K562 (cell line): ENCODE measurements around the gene GRIA4. TPM values are rescaled to one million over a fixed set of nuclear protein-coding genes. Genes with fewer than 3 reads are reported as not detected.

Experiments
- ATAC-seq: fragments of 200-7000 bp; cut with Tn5 transposase; 3 replicates; pipeline ENCODE4 v1.9.1; 2020; ENCODE audit warnings: moderate library complexity
- BruUV-seq: library from RNA; stranded (reverse); fragments of 400-500 nt; replicated peaks from 2 replicates; lab custom pipeline; 2021; lab: Mats Ljungman, UMichigan
- CTCF ChIA-PET: fragments of 300-600 bp; formaldehyde crosslinking; extraction: SDS; loops from one replicate; lab custom pipeline; 2021; ENCODE audit warnings: low intra/inter-chr PET ratio; lab: Yijun Ruan, JAX
- POLR2A ChIA-PET: fragments of 300-600, 350-650 bp; sonication (Branson Sonifier 250); formaldehyde crosslinking; extraction: SDS; loops from one replicate; lab custom pipeline; 2021; ENCODE audit warnings: antibody characterized with exemption, inconsistent platforms; lab: Yijun Ruan, JAX
- DNase-seq, 4 experiments: peaks; one replicate each; pipeline versions ENCODE4 v3.0.0 to v3.0.0-alpha.2; 2011 to 2018; ENCODE audit warnings: low spot score in 3 of 4, mixed read lengths in 3 of 4; ENCODE audit errors: extremely low read depth in 1 of 4
- FAIRE-seq: peaks from 2 replicates; lab custom pipeline; 2011; peaks lifted over from hg19 to GRCh38; lab: Jason Lieb, UNC
- H2AFZ ChIP-seq: 2 replicates; pipeline ENCODE4 v1.6.0; 2011; ENCODE audit warnings: low read depth, low read length, control low read depth, inconsistent platforms
- H3K27ac ChIP-seq: fragments of 200-600 bp; 3 replicates; pipeline ENCODE4 v1.8.0; 2011; ENCODE audit warnings: low read depth, mild to moderate bottlenecking, control low read depth, inconsistent platforms, low read length, moderate library complexity, mixed read lengths; ENCODE audit errors: extremely low read depth
- H3K27me3 ChIP-seq, 2 experiments: fragments of 300-600 bp in 1 of 2; 2 replicates in 1 of 2; 3 replicates in 1 of 2; pipeline versions ENCODE4 v1.6.0 to v1.8.0; 2011; ENCODE audit warnings: inconsistent platforms in 2 of 2, low read length in 2 of 2, mild to moderate bottlenecking in 1 of 2, mixed read lengths in 1 of 2, moderate library complexity in 1 of 2; ENCODE audit not compliant: control insufficient read depth in 2 of 2, insufficient read depth in 2 of 2
- H3K36me3 ChIP-seq: fragments of 300-600 bp; 3 replicates; pipeline ENCODE4 v1.8.0; 2011; ENCODE audit warnings: mild to moderate bottlenecking, low read length, inconsistent platforms; ENCODE audit not compliant: control insufficient read depth, insufficient read depth
- H3K4me1 ChIP-seq, 2 experiments: fragments of 200-600 bp in 1 of 2; replicated peaks in 1 of 2; 2 replicates in 1 of 2; 3 replicates in 1 of 2; pipeline versions ENCODE4 v1.5.1 to v1.8.0; 2011; ENCODE audit warnings: inconsistent platforms in 2 of 2, low read length in 2 of 2, mild to moderate bottlenecking in 1 of 2, mixed read lengths in 1 of 2, moderate library complexity in 1 of 2; ENCODE audit not compliant: control insufficient read depth in 2 of 2, insufficient read depth in 2 of 2
- H3K4me2 ChIP-seq: 2 replicates; pipeline ENCODE4 v1.6.1; 2011; ENCODE audit warnings: low read length, control low read depth, inconsistent platforms, mixed read lengths; ENCODE audit not compliant: insufficient read depth
- H3K4me3 ChIP-seq: fragments of 200-600 bp; sonication (generic), shearing (Covaris generic); 2 replicates; pipeline ENCODE4 v1.5.1; 2016; ENCODE audit warnings: control low read depth, inconsistent platforms
- H3K79me2 ChIP-seq: fragments of 200-600 bp; 3 replicates; pipeline ENCODE4 v1.8.0; 2011; ENCODE audit warnings: low read length, inconsistent platforms; ENCODE audit not compliant: control insufficient read depth, insufficient read depth
- H3K9ac ChIP-seq, 2 experiments: 2 replicates each; pipeline versions ENCODE4 v1.6.0 to v1.6.1; 2011; ENCODE audit warnings: low read depth in 2 of 2, low read length in 2 of 2, control low read depth in 1 of 2, inconsistent platforms in 1 of 2, mild to moderate bottlenecking in 1 of 2, mixed read lengths in 1 of 2; ENCODE audit not compliant: insufficient read depth in 1 of 2
- H3K9me1 ChIP-seq: one replicate; pipeline ENCODE4 v1.6.0; 2011; ENCODE audit warnings: inconsistent platforms, mild to moderate bottlenecking, low read length, moderate library complexity; ENCODE audit not compliant: control insufficient read depth, insufficient read depth
- H3K9me3 ChIP-seq: replicated peaks from 2 replicates; pipeline ENCODE4 v1.5.1; 2011; ENCODE audit warnings: low read depth, low read length, inconsistent platforms; ENCODE audit not compliant: control insufficient read depth, insufficient read depth
- H4K20me1 ChIP-seq: replicated peaks from 2 replicates; pipeline ENCODE4 v1.6.1; 2011; ENCODE audit warnings: low read length, inconsistent platforms, mixed read lengths; ENCODE audit not compliant: control insufficient read depth, insufficient read depth
- AFF4 ChIP-seq: sonication (generic); formaldehyde crosslinking; IDR thresholded peaks from 2 replicates; pipeline ENCODE4 v1.8.0; 2023; ENCODE audit warnings: mild to moderate bottlenecking, missing genetic modification reagents
- ARNT ChIP-seq, 2 experiments: fragments of 450-650 bp; IDR thresholded peaks; 2 replicates each; pipeline ENCODE4 v1.6.1; 2016; ENCODE audit warnings: mild to moderate bottlenecking in 1 of 2
- CBX8 ChIP-seq: fragments of 200-600 bp; sonication (generic); IDR thresholded peaks from 2 replicates; pipeline ENCODE4 v1.6.1; 2012; ENCODE audit warnings: borderline replicate concordance, mixed run types, low read depth, mild to moderate bottlenecking, moderate library complexity, mixed read lengths, low read length, control low read depth, inconsistent platforms; ENCODE audit not compliant: poor library complexity, severe bottlenecking; ENCODE audit errors: extremely low read depth
- NCOA4 ChIP-seq: fragments of 450-650 bp; IDR thresholded peaks from 2 replicates; pipeline ENCODE4 v1.6.1; 2018; ENCODE audit warnings: mild to moderate bottlenecking; ENCODE audit not compliant: partially characterized antibody
- PHF20 ChIP-seq: fragments of 450-650 bp; IDR thresholded peaks from 2 replicates; pipeline ENCODE4 v1.6.1; 2018; ENCODE audit not compliant: partially characterized antibody
- SREBF2 ChIP-seq: sonication (generic); formaldehyde crosslinking; IDR thresholded peaks from 2 replicates; pipeline ENCODE4 v1.4.0; 2020; ENCODE audit warnings: mild to moderate bottlenecking, missing genetic modification reagents
- TEAD1 ChIP-seq, 2 experiments: fragments of 450-650 bp in 1 of 2; sonication (generic) in 1 of 2; formaldehyde crosslinking; IDR thresholded peaks; 2 replicates each; pipeline versions ENCODE4 v1.4.0 to v1.8.0; 2020 to 2022; ENCODE audit warnings: mild to moderate bottlenecking in 2 of 2, missing genetic modification reagents in 1 of 2
- TEAD2 ChIP-seq: fragments of 450-650 bp; IDR thresholded peaks from 2 replicates; pipeline ENCODE4 v1.6.1; 2016; ENCODE audit warnings: missing genetic modification characterization, control low read depth, missing compliant biosample characterization
- ZNF217 ChIP-seq: sonication (generic); formaldehyde crosslinking; IDR thresholded peaks from 2 replicates; pipeline ENCODE4 v1.8.0; 2022; ENCODE audit warnings: mild to moderate bottlenecking, missing genetic modification reagents
- ZNF3 ChIP-seq: fragments of 250-450 bp; sonication (Bioruptor Pico); IDR thresholded peaks from 2 replicates; pipeline ENCODE4 v1.5.0; 2021; ENCODE audit warnings: mild to moderate bottlenecking, moderate library complexity
- ZNF561 ChIP-seq: fragments of 450-650 bp; formaldehyde crosslinking; conservative IDR thresholded peaks from 2 replicates; pipeline ENCODE4 v1.4.0; 2020; ENCODE audit warnings: mild to moderate bottlenecking, moderate library complexity
- ZNF696 ChIP-seq: fragments of 250-450 bp; sonication (Bioruptor Pico); conservative IDR thresholded peaks from 2 replicates; pipeline ENCODE4 v1.4.0; 2020; ENCODE audit warnings: mild to moderate bottlenecking, moderate library complexity
- ZNF766 ChIP-seq: fragments of 200-800 bp; sonication (Bioruptor generic); conservative IDR thresholded peaks from 2 replicates; pipeline ENCODE4 v1.6.1; 2016; ENCODE audit warnings: missing genetic modification characterization, missing compliant biosample characterization
- in situ Hi-C: fragments of 300-500 bp; cut with MboI; formaldehyde crosslinking; loops from 4 replicates; pipeline ENCODE4 v1.15.0; 2018; ENCODE audit warnings: inconsistent platforms, mixed read lengths
- intact Hi-C: fragments of 100-400 bp; cut with micrococcal nuclease; formaldehyde crosslinking; loops from 2 replicates; pipeline ENCODE4 v1.14.2; 2022
- polyA plus RNA-seq, 8 experiments: library from polyadenylated mRNA; depleted of rRNA in 4 of 8; stranded (reverse) in 5 of 8; unstranded in 3 of 8; fragments of >200 nt; fragmentation: Nextera tagmentation in 2 of 8; fragmentation: Illumina TruSeq in 1 of 8; extraction: Ambion mirVana in 2 of 8; extraction: Trizol in 1 of 8; gene quantifications; 2 replicates each; pipeline versions ENCODE4 v1.2.1 to v1.2.3, GENCODE V29; 2011 to 2014; ENCODE audit warnings: inconsistent platforms in 1 of 8, missing spikeins in 1 of 8
- total RNA-seq, 7 experiments: library from RNA; depleted of rRNA in 6 of 7; stranded (reverse); fragments of >200 nt in 6 of 7; fragmentation: Illumina TruSeq in 2 of 7; extraction: Trizol in 2 of 7; gene quantifications; 2 replicates each; pipeline versions ENCODE4 v1.2.1 to v1.2.3, GENCODE V29; 2011 to 2021; ENCODE audit warnings: low replicate concordance in 1 of 7
- TF ChIP-seq, protein P1 (sequence below): fragments of 450-650 bp; IDR thresholded peaks from 2 replicates; pipeline ENCODE4 v1.7.1; 2018; ENCODE audit warnings: mild to moderate bottlenecking, low read depth; ENCODE audit not compliant: partially characterized antibody

Gene GRIA4
- total and polyA plus RNA-seq, 9 of the 15 experiments (the other 6 are each of a cell fraction or from before 2014, with no cell fraction given) = not detected

GRCh38 chr11:105641433-105641832 lies 31.6 kb downstream of the GRIA4 start:
- no peak for TF ChIP-seq PHF20
- TF ChIP-seq SREBF2 = no peak
- no peak for TF ChIP-seq TEAD2 (tag)
- no peak for TF ChIP-seq ZNF696 (CRISPR knock-in tag)
- TF ChIP-seq CBX8 = no peak
- TF ChIP-seq ZNF217 (CRISPR knock-in tag) = no peak
- no peak for TF ChIP-seq TEAD1 (CRISPR knock-in tag; IDR thresholded peaks at IDR 0.05)
- no peak for TF ChIP-seq ARNT (IDR thresholded peaks at IDR 0.05)
- no peak for TF ChIP-seq NCOA4
- no peak for TF ChIP-seq ZNF561 (CRISPR knock-in tag)
- TF ChIP-seq AFF4 = no peak
- no peak for TF ChIP-seq ZNF3 (CRISPR knock-in tag)
- no peak for TF ChIP-seq ZNF766 (CRISPR knock-in tag)
- TF ChIP-seq, protein P1, sequence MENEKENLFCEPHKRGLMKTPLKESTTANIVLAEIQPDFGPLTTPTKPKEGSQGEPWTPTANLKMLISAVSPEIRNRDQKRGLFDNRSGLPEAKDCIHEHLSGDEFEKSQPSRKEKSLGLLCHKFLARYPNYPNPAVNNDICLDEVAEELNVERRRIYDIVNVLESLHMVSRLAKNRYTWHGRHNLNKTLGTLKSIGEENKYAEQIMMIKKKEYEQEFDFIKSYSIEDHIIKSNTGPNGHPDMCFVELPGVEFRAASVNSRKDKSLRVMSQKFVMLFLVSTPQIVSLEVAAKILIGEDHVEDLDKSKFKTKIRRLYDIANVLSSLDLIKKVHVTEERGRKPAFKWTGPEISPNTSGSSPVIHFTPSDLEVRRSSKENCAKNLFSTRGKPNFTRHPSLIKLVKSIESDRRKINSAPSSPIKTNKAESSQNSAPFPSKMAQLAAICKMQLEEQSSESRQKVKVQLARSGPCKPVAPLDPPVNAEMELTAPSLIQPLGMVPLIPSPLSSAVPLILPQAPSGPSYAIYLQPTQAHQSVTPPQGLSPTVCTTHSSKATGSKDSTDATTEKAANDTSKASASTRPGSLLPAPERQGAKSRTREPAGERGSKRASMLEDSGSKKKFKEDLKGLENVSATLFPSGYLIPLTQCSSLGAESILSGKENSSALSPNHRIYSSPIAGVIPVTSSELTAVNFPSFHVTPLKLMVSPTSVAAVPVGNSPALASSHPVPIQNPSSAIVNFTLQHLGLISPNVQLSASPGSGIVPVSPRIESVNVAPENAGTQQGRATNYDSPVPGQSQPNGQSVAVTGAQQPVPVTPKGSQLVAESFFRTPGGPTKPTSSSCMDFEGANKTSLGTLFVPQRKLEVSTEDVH = no peak
- CTCF ChIA-PET = no interaction called here
- Histone ChIP-seq H3K9me1 (no peaks in the 10 kb centered on the region), H3K27me3 (no peaks in the 10 kb centered on the region), H2AFZ (no peak overlapping the region), H3K9me3 (no peaks in the 10 kb centered on the region), H3K4me1 (no peaks in the 10 kb centered on the region), H3K79me2 (no peaks in the 10 kb centered on the region), H3K4me3 (no peak overlapping the region), H4K20me1 (no peaks in the 10 kb centered on the region), H3K36me3 (no peaks in the 10 kb centered on the region), H3K27ac (no peak overlapping the region), H3K9ac (no peak overlapping the region), H3K4me2 (no peak overlapping the region)
- POLR2A ChIA-PET = no interaction called here
- BruUV-seq = no TSS peak
- DNase-seq = no peak
- intact Hi-C loops (no loop called here), in situ Hi-C loops (no loop called here)
- no peak for FAIRE-seq
- no peak for ATAC-seq
